ENCODE data around the gene FBRS. TPM values are rescaled to one million over a fixed set of nuclear protein-coding genes. Genes with fewer than 3 reads are reported as not detected.

The FBRS gene
- total and polyA plus RNA-seq, 10 of the 15 experiments (the other 5 are each of a cell fraction or from before 2014, with no cell fraction given): 0.45 to 87.6 (median 14.6) TPM

- TF ChIP-seq ZBTB40 (IDR thresholded peaks at IDR 0.05; ENCODE audit: borderline replicate concordance): no peak
- TF ChIP-seq BCL11A (IDR thresholded peaks at IDR 0.05; ENCODE audit: low read depth, low read length): no peak
- TF ChIP-seq SIX5 (IDR thresholded peaks at IDR 0.05; ENCODE audit: low read depth, low read length, severe bottlenecking): no peak
- no peak for TF ChIP-seq MYB (IDR thresholded peaks at IDR 0.05; ENCODE audit: borderline replicate concordance, low read depth, low read length)
- no peak for TF ChIP-seq REST (IDR thresholded peaks at IDR 0.05; ENCODE audit: low read depth, low read length)
- no peak; the same call in none of the 2 replicates for TF ChIP-seq NKRF (conservative IDR thresholded peaks at IDR 0.05)
- TF ChIP-seq STAT1 (conservative IDR thresholded peaks at IDR 0.05): no peak
- no peak for TF ChIP-seq BMI1 (IDR thresholded peaks at IDR 0.05; ENCODE audit: borderline replicate concordance)
- no peak for TF ChIP-seq MTA2 (IDR thresholded peaks at IDR 0.05; ENCODE audit: low read depth)
- no peak for TF ChIP-seq BCL3 (IDR thresholded peaks at IDR 0.05; ENCODE audit: borderline replicate concordance, insufficient read depth, low read depth, low read length, poor library complexity, severe bottlenecking)
- TF ChIP-seq RAD21 (IDR thresholded peaks at IDR 0.05; ENCODE audit: insufficient read depth, low read depth, low read length): no peak
- no peak for TF ChIP-seq ZNF274 (IDR thresholded peaks at IDR 0.05; ENCODE audit: insufficient read depth, insufficient read length)
- TF ChIP-seq IKZF1 (conservative IDR thresholded peaks at IDR 0.05): peak; percentile 13
- no peak for TF ChIP-seq ZNF24 (IDR thresholded peaks at IDR 0.05)
- TF ChIP-seq NR2C1 (IDR thresholded peaks at IDR 0.05): no peak
- no peak for TF ChIP-seq CREM (IDR thresholded peaks at IDR 0.05; ENCODE audit: low read depth)
Observed at GRCh38 chr16:30659507-30660423, 1.5 kb downstream of the FBRS start (continued).
